Testis (tissue), 3 donors: ENCODE results near the gene ARFGAP1. TPM values are rescaled to one million over a fixed set of nuclear protein-coding genes. Genes with fewer than 3 reads are reported as not detected.

ENCODE experiments used
- DNase-seq: peaks from one replicate; pipeline ENCODE4 v3.0.0-alpha.2; 2019
- H3K27ac ChIP-seq, 2 donors: fragments of 200-600 bp; sonication (generic); one replicate each; pipeline ENCODE4 v1.5.1; 2019
- H3K27me3 ChIP-seq: fragments of 200-600 bp; sonication (generic); one replicate; pipeline ENCODE4 v1.5.1; 2019
- H3K36me3 ChIP-seq: fragments of 200-600 bp; sonication (generic); one replicate; pipeline ENCODE4 v1.5.1; 2017; ENCODE audit warnings: low read depth; ENCODE audit errors: missing control alignments
- H3K4me1 ChIP-seq: fragments of 200-600 bp; sonication (generic); one replicate; pipeline ENCODE4 v1.5.1; 2019
- H3K4me3 ChIP-seq, 2 donors: fragments of 200-600 bp; sonication (generic); one replicate each; pipeline ENCODE4 v1.5.1; 2017 to 2019
- H3K9me3 ChIP-seq: fragments of 200-600 bp; sonication (generic); one replicate; pipeline ENCODE4 v1.5.1; 2017
- CTCF ChIP-seq, 3 experiments: fragments of 450-650 bp in 2 of 3; fragments of 200-600 bp in 1 of 3; sonication (generic) in 1 of 3; IDR thresholded peaks; one replicate each; pipeline ENCODE4 v1.5.1; 2016 to 2019; ENCODE audit warnings: antibody characterized with exemption in 3 of 3, mild to moderate bottlenecking in 2 of 3, moderate library complexity in 1 of 3
- POLR2A ChIP-seq: fragments of 450-650 bp; IDR thresholded peaks from one replicate; pipeline ENCODE4 v1.6.1; 2017; ENCODE audit warnings: antibody characterized with exemption, mild to moderate bottlenecking, moderate library complexity
- WGBS, 2 donors: methylation state at CpG; one replicate each; pipeline ENCODE4 v1.1.5; 2018; 5-methylcytosine and 5-hydroxymethylcytosine counted together
- intact Hi-C: fragments of 100-400 bp; cut with DNase I; formaldehyde crosslinking; loops from one replicate; pipeline ENCODE4 v1.15.1; 2023; ENCODE audit warnings: low total_unique reads
- polyA plus RNA-seq: library from polyadenylated mRNA; stranded (reverse); fragments of 350-450 nt; fragmentation: Illumina TruSeq; extraction: RNeasy Lipid Tissue Mini Kit (QIAGEN cat#74804); gene quantifications from one replicate; pipeline ENCODE4 v1.2.3, GENCODE V29; 2014; ENCODE audit warnings: low read depth, low replicate concordance; ENCODE audit not compliant: insufficient read depth
- total RNA-seq, 2 donors: library from RNA; depleted of rRNA; stranded (reverse); fragments of >200 nt; gene quantifications; one replicate each; pipeline ENCODE4 v1.2.3, GENCODE V29; 2016

ARFGAP1 gene
- total and polyA plus RNA-seq, 3 donors from 2014 or later, result 97.0 to 126 (median 110) TPM

GRCh38 chr20:63283397-63284082 is 10.9 kb downstream of the ARFGAP1 start:
- Histone ChIP-seq H3K4me3 (no peak overlapping the region), H3K4me1 (no peaks in the 10 kb centered on the region), H3K27me3 (no peaks in the 10 kb centered on the region), H3K36me3 (no peaks in the 10 kb centered on the region), H3K27ac (no peak overlapping the region), H3K9me3 (no peaks in the 10 kb centered on the region)
- no peak for DNase-seq
- WGBS, 2 donors, result 90 to 92% methylated on average over 9 to 33 of the region's 33 CpGs
- intact Hi-C loops, result no loop called here
- TF ChIP-seq POLR2A (no peak), CTCF (IDR thresholded peaks at IDR 0.05) (no peak)

- WGBS, 2 donors, result 83 to 86% methylated on average over 12 to 14 of the region's 14 CpGs
- Histone ChIP-seq H3K27me3 (no peaks in the 10 kb centered on the region), H3K9me3 (no peaks in the 10 kb centered on the region), H3K4me3 (no peak overlapping the region), H3K27ac (no peak overlapping the region), H3K36me3 (no peaks in the 10 kb centered on the region), H3K4me1 (no peaks in the 10 kb centered on the region)
- DNase-seq, result no peak
- no peak for TF ChIP-seq POLR2A
- TF ChIP-seq CTCF (IDR thresholded peaks at IDR 0.05), result no peak
- intact Hi-C loops, result no loop called here
These were observed 11.4 kb downstream of the ARFGAP1 start for GRCh38 chr20:63284083-63284440.

GRCh38 chr20:63284544-63284949 is 11.9 kb downstream of the ARFGAP1 start:
- no peak for DNase-seq
- Histone ChIP-seq H3K4me1 (no peaks in the 10 kb centered on the region), H3K27me3 (no peaks in the 10 kb centered on the region), H3K36me3 (no peaks in the 10 kb centered on the region), H3K4me3 (no peak overlapping the region), H3K9me3 (no peaks in the 10 kb centered on the region), H3K27ac (no peak overlapping the region)
- WGBS, 2 donors, result 85 to 94% methylated on average over 13 to 25 of the region's 25 CpGs
- intact Hi-C loops, result no loop called here
- TF ChIP-seq POLR2A (no peak), CTCF (IDR thresholded peaks at IDR 0.05) (no peak)

GRCh38 chr20:63284981-63285524 is 12.4 kb downstream of the ARFGAP1 start:
- Histone ChIP-seq H3K27ac (no peak overlapping the region), H3K4me1 (no peaks in the 10 kb centered on the region), H3K27me3 (no peaks in the 10 kb centered on the region), H3K9me3 (no peaks in the 10 kb centered on the region), H3K36me3 (no peaks in the 10 kb centered on the region), H3K4me3 (no peak overlapping the region)
- 87 to 100% methylated on average over 8 to 13 of the region's 13 CpGs for WGBS, 2 donors
- no peak for DNase-seq
- TF ChIP-seq POLR2A (no peak), CTCF (IDR thresholded peaks at IDR 0.05) (no peak)
- intact Hi-C loops, result no loop called here
